LoVo (cell line): ENCODE data around the gene OGDH.

ENCODE experiments used
- DNase-seq: peaks from one replicate; pipeline ENCODE4 v3.0.0-alpha.2; 2016; ENCODE audit warnings: low spot score

OGDH gene

DNA sequence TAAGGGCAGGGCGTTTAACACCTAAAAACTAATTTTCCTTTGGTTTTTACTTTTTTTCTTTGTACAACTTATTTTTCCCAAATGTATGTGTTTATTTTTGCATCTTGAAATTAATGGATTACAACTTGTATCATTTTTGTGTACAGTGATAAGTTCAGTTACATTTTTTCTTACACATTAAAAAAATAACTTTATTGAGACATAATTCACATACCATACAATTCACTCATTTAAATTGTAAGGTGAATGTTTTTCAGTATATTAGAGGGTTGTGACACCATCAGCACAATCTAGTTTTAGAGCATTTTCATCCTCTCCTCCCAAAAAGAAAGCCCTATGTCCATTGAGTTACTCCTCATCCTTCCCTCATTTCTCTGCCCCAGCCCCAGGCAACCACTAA is 11.6 kb downstream of the OGDH start:
- DNase-seq = no peak

DNA sequence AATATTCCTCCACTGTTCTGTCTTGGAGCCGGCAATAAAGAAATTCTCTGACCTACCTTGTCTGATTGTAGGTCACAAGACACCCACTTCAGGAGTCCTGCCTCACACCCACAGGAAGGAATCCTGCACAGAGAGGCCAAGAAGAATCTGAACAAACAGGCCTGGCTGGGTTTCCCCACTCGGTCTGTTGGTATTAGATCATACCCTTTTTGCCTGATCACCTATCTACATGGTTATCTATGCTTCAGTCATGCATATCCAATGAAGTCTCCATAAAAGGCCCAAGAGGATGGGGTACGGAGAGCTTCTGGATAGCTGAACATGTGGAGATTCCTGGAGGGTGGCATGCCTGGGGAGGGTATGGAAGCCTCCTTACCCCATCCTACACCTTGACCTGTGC is 12.3 kb downstream of the OGDH start:
- no peak for DNase-seq

DNA sequence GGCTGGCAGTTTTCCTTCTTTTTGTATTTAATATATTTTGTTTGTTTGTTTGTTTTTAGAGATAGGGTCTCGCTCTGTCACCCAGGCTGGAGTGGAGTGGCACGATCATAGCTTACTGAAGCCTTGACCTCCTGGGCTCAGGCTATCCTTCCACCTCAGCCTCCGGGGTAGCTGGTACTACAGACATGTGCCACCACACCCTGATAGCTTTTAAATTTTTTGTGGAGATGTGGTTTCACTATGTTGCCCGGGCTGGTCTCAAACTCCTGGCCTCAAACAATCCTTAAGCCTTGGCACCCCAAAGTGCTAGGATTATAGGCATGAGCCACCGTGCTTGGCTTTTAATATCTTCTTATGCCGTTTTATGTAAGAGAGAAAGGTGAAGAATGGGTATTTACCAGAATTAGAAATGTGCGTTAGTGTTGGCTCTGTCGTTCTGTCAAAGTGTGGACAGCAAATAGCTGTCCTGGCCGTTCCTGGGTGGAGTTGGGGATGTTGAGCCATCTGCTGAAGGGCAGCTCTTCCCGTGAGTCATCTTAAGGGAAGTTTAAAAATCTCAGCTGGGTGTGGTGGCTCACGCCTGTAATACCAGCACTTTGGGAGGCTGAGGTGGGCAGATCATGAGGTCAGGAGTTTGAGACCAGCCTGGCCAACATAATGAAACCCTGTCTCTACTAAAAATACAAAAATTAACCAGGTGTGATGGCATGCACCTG is 14.8 kb downstream of the OGDH start:
- DNase-seq = peak; percentile 70

DNA sequence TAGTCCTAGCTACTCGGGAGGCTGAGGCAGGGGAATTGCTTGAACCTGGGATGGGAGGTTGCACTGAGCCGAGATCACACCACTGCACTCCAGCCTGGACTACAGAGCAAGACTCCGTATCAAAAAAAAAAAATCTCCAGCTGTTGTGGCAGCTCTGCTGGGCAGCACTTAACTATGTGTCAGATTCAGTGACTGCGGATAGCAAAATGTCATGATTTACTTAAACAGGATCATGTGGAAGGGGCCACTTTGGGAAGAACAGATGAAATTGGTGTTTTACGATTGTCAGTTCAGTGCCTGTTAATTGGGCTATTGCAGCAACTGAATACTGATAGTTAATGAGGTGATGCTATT is 15.3 kb downstream of the OGDH start:
- no peak for DNase-seq

DNA sequence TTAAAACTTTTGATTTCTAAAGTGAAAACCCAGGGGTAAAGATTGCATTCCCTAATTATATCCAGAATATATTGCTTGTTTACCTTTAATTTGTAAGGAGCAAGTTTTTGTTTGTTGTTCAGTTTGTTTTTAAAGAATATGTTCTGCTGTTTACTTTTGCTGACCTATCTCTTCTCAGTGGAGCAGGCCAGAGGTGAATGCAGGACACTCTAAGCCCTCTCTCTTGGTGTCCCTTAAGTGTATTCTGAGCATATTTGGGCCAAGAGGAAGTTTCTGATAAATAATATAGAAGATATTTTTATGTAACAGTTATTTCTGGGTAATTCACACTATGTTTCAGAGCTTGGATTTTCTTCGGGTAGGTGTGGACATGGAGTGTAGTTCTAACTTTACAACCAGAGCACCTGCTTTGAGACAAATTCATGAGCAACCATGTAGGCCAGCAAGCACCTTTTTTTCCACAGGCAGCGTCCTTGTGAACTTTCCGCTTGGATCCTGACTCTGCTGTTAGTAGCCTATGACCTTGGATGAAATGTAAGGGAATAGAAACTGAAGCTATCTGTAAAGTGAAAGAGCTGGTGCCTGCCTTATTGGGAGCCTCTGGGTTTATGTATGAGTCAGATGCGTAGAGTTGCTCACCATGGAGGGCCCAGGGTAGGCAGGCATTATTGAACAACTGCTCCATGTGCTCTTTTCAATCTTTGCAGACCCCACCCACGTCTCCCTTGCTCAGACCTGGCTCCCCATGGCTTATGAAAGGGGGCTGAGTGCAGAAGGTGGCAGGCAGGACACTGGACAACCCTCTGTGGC is 16.1 kb downstream of the OGDH start:
- DNase-seq = no peak

DNA sequence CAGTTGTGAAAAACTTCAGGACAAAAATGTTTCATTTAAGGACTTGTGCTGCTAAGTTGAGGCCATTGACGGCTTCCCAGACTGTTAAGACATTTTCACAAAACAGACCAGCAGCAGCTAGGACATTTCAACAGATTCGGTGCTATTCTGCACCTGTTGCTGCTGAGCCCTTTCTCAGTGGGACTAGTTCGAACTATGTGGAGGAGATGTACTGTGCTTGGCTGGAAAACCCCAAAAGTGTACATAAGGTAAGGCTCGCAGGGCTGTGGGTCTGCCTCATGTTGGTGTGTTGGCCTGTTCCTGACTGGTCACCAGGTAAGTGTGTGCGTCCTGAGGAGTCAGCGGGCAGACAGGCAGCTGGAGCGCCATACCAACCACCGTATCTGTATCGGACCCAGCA is 17.9 kb downstream of the OGDH start:
- no peak for DNase-seq

DNA sequence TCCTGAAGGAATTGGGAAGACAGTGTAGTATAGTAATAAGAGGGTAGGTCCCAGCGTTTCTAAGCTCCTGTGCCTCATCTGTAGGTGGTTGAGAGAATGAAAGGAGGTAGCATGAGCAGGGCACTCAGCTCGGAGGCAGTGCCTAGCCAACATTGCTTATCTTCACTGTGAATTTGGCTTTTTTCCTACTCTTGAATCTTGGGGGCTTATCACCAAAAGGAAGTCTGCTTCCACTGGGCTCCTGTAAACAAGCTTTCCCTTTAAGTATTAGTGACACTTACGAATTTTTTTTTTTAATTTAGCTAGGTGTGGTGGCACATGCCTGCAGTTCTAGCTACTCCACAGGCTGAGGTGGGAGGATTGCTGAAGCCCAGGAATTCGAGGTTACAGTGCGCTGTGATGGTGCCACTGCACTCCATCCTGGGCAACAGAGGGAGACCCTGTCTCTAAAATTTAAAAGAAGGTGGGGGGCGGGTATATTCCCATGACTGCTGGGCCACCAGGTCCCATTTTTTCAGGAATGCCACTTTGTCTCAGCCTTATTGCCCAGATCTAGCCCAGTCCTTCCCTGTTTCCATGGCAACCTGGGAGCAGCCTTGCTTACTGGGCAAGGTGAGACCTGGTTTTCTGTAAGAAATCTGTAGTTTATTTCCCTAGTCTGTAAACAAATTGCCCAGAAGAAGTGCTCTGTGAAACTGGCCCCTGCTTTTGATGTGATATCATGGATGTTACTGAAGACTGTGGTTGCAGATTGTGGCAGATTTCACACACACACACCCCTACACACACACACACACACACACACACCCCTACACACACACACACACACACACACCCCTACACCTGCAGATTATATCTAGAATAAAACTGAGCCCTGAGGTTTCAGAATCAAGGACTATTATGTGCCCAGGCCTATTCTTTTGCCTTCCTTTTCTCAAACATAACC is 19.4 kb downstream of the OGDH start:
- DNase-seq = no peak

DNA sequence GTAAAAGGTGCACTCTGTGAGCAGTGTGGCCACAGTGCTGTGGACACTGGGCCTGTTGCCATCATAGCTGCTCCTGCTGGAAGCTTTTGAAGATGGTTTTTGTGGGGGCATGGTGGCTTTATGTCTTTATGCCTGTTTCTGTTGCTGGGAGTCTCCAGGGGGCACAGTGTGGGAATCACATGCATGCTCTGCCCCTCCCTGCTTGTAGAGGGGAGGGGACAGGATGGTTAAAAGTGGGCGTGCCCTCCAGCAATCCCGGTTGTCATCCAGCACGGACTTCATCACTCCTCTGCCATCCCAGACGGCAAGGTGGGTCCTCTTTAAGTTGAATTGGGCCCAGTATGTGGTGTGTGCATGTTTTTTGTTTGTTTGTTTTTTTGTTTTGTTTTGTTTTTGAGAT is 20.2 kb downstream of the OGDH start:
- DNase-seq = no peak

DNA sequence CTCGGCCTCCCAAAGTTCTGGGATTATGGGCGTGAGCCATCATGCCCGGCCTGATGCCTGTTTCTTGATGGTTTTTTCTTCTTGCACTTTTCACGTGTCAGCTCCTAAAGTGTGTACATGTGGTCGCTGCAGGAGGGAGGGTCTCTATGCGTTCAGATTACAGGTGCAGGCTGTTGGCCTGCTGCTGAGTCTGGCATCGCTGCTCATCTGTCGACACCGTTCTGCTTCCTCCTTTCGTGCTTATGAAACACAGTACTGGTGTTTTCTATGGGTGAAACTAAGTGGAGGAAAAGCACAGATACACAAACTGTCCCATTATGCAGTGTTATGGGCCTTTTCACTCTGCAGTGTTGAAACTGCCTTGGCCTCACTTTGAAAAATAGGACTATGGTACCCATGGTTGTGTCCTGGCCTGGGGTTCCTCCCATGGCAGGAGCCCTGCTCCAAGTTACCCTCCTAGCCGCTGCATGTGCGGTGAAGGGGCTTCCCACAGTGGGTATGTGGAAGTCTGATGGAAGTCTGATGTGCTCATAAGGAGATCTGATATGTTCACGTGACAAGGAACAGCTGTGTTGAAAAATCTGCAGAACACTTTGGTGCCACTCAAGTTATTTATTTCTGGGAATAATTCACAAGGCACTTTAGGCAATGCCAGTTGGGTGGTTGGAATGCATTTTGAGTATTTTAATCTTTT is 23.5 kb downstream of the OGDH start:
- no peak for DNase-seq

DNA sequence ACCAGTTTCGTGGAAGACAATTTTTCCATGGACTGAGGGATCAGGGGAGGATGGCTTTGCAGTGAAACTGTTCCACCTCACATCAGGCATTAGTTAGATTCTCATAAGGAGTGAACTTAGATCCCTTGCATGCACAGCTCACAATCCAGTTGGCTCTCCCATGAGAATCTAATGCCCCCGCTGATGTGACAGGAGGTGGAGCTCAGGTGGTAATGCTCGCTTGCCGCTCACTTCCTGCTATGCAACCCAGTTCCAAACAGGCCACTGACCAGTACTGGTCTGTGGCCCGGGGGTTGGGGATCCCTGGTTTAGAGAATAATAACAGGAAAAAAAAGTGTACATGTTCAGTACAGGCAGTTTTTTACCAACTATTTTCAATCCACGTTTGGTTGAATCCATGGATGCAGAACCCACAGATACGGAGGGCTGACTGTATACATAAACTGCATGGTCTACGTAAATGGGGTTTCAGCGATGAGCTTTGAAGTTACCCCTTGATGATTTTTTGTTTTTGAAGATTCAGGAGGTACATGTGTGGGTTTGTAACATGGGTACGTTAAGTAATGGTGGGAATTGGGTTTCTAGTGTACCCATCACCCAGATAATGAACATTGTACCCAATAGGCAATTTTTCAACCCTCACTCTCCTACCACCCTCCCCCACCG is 24.5 kb downstream of the OGDH start:
- no peak for DNase-seq

DNA sequence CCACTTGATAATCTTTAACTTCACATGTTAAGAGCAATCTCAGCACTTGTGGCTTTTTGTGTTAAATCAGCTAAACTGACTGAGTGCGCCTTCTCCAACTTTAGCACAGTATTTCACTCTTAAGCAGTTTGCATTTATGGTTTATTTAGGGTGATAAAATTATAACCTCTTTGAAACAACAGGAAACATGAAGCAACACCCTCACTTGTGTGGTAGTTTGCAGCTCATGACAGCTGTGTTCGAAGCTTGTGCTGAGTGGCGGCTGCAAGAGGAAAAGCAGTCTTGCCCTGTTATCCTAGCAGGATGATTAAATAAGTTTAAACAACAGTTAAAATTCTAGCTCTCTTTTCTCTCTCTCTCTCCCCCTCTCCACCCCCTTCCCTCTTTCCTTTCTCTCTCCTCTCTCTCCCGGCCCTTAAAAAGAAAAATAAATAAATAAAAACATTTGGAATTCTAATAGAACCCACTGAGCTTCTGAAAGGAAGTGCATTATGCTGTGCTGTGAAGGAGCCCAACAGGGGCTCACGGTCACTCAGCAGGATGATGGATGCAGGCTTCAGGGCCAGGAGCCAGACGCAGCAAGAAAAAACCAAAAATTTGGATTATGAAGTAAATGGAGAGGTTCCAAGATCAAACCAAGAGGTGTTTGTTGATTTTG is 25.2 kb downstream of the OGDH start:
- DNase-seq = no peak

DNA sequence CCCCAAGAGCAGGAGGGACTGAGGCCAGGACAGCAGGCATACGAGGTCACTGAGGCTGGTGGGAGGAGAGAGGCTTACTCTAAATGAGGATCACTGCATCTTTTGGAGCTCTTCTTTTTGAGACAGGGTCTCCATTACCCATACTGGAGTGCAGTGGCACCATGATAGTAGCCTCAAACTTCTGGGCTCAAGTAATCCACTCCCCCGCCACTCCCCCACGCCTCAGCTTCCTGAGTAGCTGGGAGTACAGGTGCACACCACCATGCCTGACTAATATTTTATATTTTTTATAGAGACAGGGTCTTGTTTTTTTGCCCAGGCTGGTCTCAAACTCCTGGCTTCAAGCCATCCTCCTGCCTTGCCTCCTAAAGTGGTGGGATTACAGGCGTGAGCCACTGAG is 25.8 kb downstream of the OGDH start:
- no peak for DNase-seq

DNA sequence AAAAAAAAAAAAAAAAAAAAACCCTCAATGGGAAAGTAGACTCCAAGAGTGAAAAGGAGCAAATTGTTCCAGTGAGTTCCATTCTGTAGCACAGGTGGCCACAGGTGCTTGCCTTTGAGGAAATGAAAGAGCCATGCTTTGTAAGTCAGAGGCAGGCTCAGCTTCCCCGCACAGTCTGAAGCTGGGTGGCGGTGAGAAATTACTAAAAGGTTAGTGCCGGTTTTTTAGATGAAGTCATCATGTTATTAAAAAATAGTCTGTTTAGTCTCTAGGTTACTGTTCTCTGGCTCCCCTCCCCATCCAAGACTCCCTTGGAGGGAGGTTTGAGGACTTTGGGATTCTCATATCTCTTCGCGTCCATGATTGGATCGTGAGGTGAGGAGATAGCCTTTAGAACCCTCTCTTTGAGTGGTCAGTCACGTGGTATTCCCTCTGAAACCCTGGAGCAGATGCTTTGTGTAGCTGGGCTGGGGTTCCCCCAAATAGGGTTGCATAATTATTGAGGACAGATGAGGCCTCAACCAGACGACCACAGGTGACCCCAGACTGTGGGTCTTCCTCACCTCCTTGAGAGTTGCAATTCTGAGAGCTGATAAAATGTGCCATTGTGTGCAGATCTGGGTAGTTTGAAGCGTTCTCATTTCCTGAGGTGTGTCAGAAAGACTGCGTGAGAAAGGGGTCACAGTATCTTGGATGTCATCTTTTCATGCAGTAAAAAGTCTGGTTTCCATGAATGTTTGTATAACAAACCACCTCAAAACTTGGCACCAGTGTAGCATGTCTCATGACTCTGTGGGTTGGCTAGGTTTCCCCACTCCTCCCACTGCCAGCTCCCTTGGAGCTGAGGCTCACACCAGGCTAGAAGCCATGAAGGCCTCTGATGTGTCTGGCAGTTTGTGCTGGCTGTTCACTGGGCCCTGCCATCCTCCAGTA is 27.1 kb downstream of the OGDH start:
- DNase-seq = peak; percentile 82

DNA sequence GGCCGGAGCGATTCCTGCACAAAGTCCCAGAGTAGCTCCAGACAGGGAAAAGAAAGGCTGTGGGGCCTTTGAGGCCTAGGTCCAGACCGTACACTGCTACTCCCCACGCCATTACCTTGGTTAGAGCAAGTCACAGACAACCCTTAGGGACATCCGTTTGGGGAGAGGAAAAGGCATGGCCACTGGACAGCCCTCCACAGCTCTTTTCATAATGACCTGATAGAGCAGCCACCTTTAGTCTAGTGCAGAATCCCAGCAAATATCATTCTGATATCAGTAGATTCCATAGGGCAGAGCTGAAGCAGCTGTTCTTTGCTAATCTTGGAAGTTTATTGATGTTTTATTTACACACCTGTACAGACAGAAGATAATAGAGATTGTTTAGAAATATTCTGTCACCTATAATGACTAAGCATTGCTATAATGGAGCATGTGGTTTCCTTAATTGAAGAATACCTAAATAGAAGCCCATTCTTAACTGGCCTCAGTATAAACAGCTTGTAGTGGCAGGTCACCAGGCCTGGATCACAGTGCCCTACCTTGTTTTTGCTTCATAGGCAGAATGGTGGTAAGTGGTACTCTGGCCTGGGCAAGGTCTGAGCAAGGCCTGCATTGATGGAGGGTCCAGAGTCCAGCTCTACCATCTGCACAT is 27.9 kb downstream of the OGDH start:
- DNase-seq = peak; percentile 54

DNA sequence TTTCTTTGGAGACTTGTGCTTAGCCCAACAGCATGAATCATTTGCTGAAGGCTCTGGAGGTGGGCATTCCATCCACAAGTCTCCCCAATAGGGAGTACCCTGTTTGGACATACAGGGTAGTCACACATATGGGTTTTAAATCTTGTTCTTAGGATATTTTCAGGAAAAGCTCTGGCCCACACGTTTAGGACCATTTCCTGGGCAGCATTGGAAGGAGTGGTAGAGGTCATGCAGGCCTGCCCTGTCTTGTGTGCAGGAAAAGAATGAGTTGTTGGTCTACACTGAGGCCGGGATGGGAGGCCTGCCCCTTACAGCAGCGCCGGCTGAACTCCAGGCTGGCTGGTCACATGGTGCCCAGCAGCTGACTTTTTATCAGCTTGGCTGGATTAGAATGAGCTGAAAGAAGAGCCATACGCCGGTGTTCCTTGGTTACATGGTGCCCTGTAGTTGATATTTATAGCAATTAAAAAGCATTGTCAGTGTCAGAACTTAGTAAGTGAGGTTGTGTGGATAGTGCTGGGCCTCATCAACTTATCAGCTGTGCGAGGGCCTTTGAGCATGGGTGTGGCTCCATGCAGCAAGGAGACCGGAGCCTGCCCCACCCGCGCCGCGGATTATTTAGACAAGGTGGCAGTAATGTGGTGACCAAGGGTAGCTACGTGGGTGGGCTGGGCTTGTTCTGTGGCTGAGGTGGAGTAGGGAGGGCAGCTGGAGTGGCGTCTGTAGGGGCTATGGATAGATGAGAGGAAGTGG is 28.6 kb downstream of the OGDH start:
- peak; percentile 73 for DNase-seq

DNA sequence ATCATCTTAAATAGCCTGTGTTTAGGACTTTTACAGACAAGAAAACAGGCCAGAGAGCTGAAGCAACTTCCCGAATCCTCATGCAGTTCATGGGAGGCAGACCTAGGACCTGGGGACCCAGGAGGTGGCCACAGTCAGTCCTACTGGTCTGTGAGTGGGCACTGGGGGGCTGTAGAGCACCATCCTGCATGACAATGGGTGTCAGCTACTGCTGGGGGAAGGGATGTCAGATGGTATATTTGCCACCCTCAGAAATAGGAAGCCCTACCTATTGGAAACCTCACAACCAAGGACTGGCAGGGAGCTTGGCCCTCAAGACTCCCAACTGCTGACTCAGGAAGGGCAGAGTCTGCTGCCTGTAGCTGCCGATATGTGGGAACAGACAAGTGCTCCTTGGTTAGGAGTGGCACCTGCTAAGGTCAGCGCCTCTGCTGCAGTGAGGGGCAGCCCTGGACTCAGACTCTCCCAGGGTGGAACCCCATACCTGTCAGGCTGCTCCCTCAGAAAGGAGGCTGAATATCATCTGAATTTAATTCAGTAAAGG is 29.7 kb downstream of the OGDH start:
- DNase-seq = no peak

DNA sequence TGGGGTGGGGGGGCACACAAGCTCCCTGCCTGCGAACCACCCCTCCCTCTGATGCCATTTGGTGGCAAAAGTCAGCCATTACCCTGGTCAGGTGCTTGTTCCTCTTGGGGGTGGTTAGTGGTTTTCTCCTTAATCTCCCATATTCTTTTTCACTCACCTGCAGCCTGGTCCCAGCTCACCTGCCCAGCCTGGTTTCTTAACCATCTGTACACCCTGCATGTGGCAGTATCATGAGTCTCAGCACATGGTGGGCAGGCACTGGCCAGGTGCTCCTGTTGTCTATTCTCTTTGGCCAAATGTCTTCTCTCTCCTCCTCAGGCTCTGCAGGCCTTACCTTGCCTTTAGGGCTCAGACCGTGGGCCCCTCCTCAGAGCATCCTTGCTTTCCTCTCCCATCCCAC is 30.5 kb downstream of the OGDH start:
- no peak for DNase-seq
